HCT116 (cell line): ENCODE data around the gene POPDC2. TPM values are rescaled to one million over a fixed set of nuclear protein-coding genes. Genes with fewer than 3 reads are reported as not detected.

Experiments
- ATAC-seq: fragments of 200-7000 bp; cut with Tn5 transposase; 2 replicates; pipeline ENCODE4 v1.9.1; 2020; ENCODE audit warnings: mild to moderate bottlenecking, moderate library complexity
- BruUV-seq: library from RNA; stranded (reverse); fragments of 400-500 nt; replicated peaks from 2 replicates; lab custom pipeline; 2021; lab: Mats Ljungman, UMichigan
- CTCF ChIA-PET: fragments of 300-600 bp; sonication (Branson Sonifier 250); formaldehyde crosslinking; loops from one replicate; lab custom pipeline; 2021; ENCODE audit warnings: antibody characterized with exemption; lab: Charles Lee
- POLR2A ChIA-PET: fragments of 300-600, 350-600 bp; sonication (Branson Sonifier 250); formaldehyde crosslinking; loops from one replicate; lab custom pipeline; 2021; ENCODE audit warnings: antibody characterized with exemption; lab: Charles Lee
- RAD21 ChIA-PET, 2 experiments: fragments of 300-600 bp; sonication (Branson Sonifier 250); formaldehyde crosslinking; loops; one replicate each; lab custom pipeline; 2023; ENCODE audit warnings: low total read pairs in 2 of 2; ENCODE audit not compliant: uncharacterized antibody in 2 of 2, unreplicated experiment in 2 of 2, low non-redundant PET in 1 of 2; lab: Charles Lee
- DNase-seq: peaks from one replicate; pipeline ENCODE4 v3.0.0-alpha.2; 2010; ENCODE audit warnings: low read depth, low spot score
- H2AFZ ChIP-seq: fragments of 200-600 bp; shearing (Covaris generic), sonication (generic); 2 replicates; pipeline ENCODE4 v1.6.1; 2017; ENCODE audit warnings: low read depth, mixed run types, mixed read lengths, antibody characterized with exemption, low read length; ENCODE audit not compliant: poor library complexity, severe bottlenecking
- H3K27ac ChIP-seq: 2 replicates; pipeline ENCODE4 v1.5.1; 2012; ENCODE audit warnings: low read depth, low read length
- H3K27me3 ChIP-seq: fragments of 200-600 bp; sonication (generic); 2 replicates; pipeline ENCODE4 v1.6.1; 2016; ENCODE audit warnings: mixed run types, low read length, mixed read lengths; ENCODE audit not compliant: insufficient read depth
- H3K36me3 ChIP-seq, 2 experiments: fragments of 200-500 bp in 1 of 2; fragments of 200-600 bp in 1 of 2; sonication (Bioruptor generic) in 1 of 2; sonication (generic) in 1 of 2; 2 replicates each; pipeline versions ENCODE4 v1.5.1 to v1.6.1; 2014 to 2016; ENCODE audit warnings: low read length in 2 of 2, inconsistent platforms in 1 of 2, mixed read lengths in 1 of 2, mixed run types in 1 of 2; ENCODE audit not compliant: insufficient read depth in 2 of 2, control insufficient read depth in 1 of 2
- H3K4me1 ChIP-seq, 2 experiments: fragments of 200-600 bp in 1 of 2; sonication (generic) in 1 of 2; 2 replicates each; pipeline versions ENCODE4 v1.5.1 to v1.6.1; 2012 to 2017; ENCODE audit warnings: low read length in 2 of 2, inconsistent platforms in 1 of 2, mild to moderate bottlenecking in 1 of 2, mixed read lengths in 1 of 2, mixed run types in 1 of 2, moderate library complexity in 1 of 2; ENCODE audit not compliant: insufficient read depth in 2 of 2, control insufficient read depth in 1 of 2
- H3K4me2 ChIP-seq: fragments of 200-600 bp; sonication (generic); 2 replicates; pipeline ENCODE4 v1.6.1; 2017; ENCODE audit warnings: mixed run types, low read length, mixed read lengths
- H3K4me3 ChIP-seq, 2 experiments: fragments of 200-600 bp in 1 of 2; sonication (generic) in 1 of 2; replicated peaks in 1 of 2; 2 replicates each; pipeline ENCODE4 v1.5.1; 2011 to 2016; ENCODE audit warnings: low read length in 2 of 2, control low read depth in 1 of 2, low read depth in 1 of 2, mild to moderate bottlenecking in 1 of 2, mixed read lengths in 1 of 2, mixed run types in 1 of 2
- H3K79me2 ChIP-seq: fragments of 200-600 bp; sonication (generic); 2 replicates; pipeline ENCODE4 v1.6.1; 2017; ENCODE audit warnings: mild to moderate bottlenecking, mixed run types, low read length, moderate library complexity, mixed read lengths; ENCODE audit not compliant: insufficient read depth
- H3K9ac ChIP-seq: fragments of 200-600 bp; sonication (generic); 2 replicates; pipeline ENCODE4 v1.6.1; 2016; ENCODE audit warnings: low read length, mixed read lengths
- H3K9me2 ChIP-seq: fragments of 200-600 bp; sonication (generic), shearing (Covaris generic); 2 replicates; pipeline ENCODE4 v1.6.1; 2017; ENCODE audit warnings: mixed run types, mild to moderate bottlenecking, moderate library complexity; ENCODE audit not compliant: insufficient read depth
- H3K9me3 ChIP-seq, 2 experiments: fragments of 200-500 bp in 1 of 2; fragments of 200-600 bp in 1 of 2; sonication (Bioruptor generic) in 1 of 2; sonication (generic) in 1 of 2; 2 replicates each; pipeline ENCODE4 v1.6.1; 2014 to 2017; ENCODE audit warnings: low read length in 2 of 2, mixed read lengths in 2 of 2, inconsistent platforms in 1 of 2, low read depth in 1 of 2, mild to moderate bottlenecking in 1 of 2, mixed run types in 1 of 2, moderate library complexity in 1 of 2; ENCODE audit not compliant: control insufficient read depth in 1 of 2, insufficient read depth in 1 of 2
- H4K20me1 ChIP-seq: fragments of 200-600 bp; sonication (generic), shearing (Covaris generic); 2 replicates; pipeline ENCODE4 v1.6.1; 2017; ENCODE audit warnings: mixed run types, mild to moderate bottlenecking, moderate library complexity; ENCODE audit not compliant: insufficient read depth
- CBX3 ChIP-seq: IDR thresholded peaks from 2 replicates; pipeline ENCODE4 v1.6.1; 2012; ENCODE audit warnings: low read depth
- CTCF ChIP-seq, 3 experiments: fragments of 200-600 bp in 1 of 3; sonication (generic) in 1 of 3; IDR thresholded peaks in 2 of 3; conservative IDR thresholded peaks in 1 of 3; 2 replicates each; pipeline ENCODE4 v1.5.1; 2012 to 2017; ENCODE audit warnings: low read depth in 2 of 3, low read length in 2 of 3, antibody characterized with exemption in 1 of 3, borderline replicate concordance in 1 of 3, control low read depth in 1 of 3, mild to moderate bottlenecking in 1 of 3, mixed read lengths in 1 of 3, mixed run types in 1 of 3, moderate library complexity in 1 of 3; ENCODE audit not compliant: insufficient read depth in 1 of 3
- ELF1 ChIP-seq: IDR thresholded peaks from 2 replicates; pipeline ENCODE4 v1.6.1; 2012; ENCODE audit warnings: low read depth, borderline replicate concordance
- EZH2 ChIP-seq: fragments of 200-600 bp; sonication (generic); IDR thresholded peaks from 2 replicates; pipeline ENCODE4 v1.6.1; 2017; ENCODE audit warnings: antibody characterized with exemption, mixed run types
- JUND ChIP-seq: IDR thresholded peaks from 2 replicates; pipeline ENCODE4 v1.6.1; 2012
- TCF7L2 ChIP-seq: IDR thresholded peaks from 2 replicates; pipeline ENCODE4 v1.7.0; 2011; ENCODE audit warnings: borderline replicate concordance, inconsistent platforms; ENCODE audit not compliant: insufficient read depth, insufficient read length; ENCODE audit errors: extremely low read depth
- YY1 ChIP-seq: IDR thresholded peaks from 2 replicates; pipeline ENCODE4 v1.6.1; 2011; ENCODE audit warnings: low read length, low read depth, moderate library complexity, mild to moderate bottlenecking; ENCODE audit not compliant: insufficient replicate concordance; ENCODE audit errors: extremely low read depth
- intact Hi-C: fragments of 100-400 bp; cut with micrococcal nuclease; formaldehyde crosslinking; loops from 2 replicates; pipeline ENCODE4 v1.10.0; 2022
- total RNA-seq: library from RNA; stranded (reverse); gene quantifications from one replicate; pipeline ENCODE4 v1.2.1, GENCODE V29; 2021; ENCODE audit not compliant: unreplicated experiment

POPDC2 gene
- total RNA-seq, 1 experiment from 2014 or later, result 1.6 TPM

GRCh38 chr3:119647843-119648575 lies 12.4 kb downstream of the POPDC2 start:
- BruUV-seq, result no TSS peak
- no peaks in the 10 kb centered on the region for H3K36me3 ChIP-seq
- no peak overlapping the region for H2AFZ ChIP-seq
- no peaks in the 10 kb centered on the region for H3K9me3 ChIP-seq
- intact Hi-C loops, result no loop called here
- H3K27me3 ChIP-seq, result no peaks in the 10 kb centered on the region
- H3K9me2 ChIP-seq, result no peaks in the 10 kb centered on the region
- H3K4me1 ChIP-seq, result peaks cover 0 to 13% of the 10 kb centered on the region in 2 experiments; a peak in 2 of 4 replicates
- no peaks in the 10 kb centered on the region for H3K79me2 ChIP-seq
- H3K4me3 ChIP-seq, result no peak overlapping the region
- H4K20me1 ChIP-seq, result no peaks in the 10 kb centered on the region
- ChIA-PET CTCF (no interaction called here), POLR2A (no interaction called here), RAD21 (no interaction called here)
- DNase-seq (no peak), ATAC-seq (no peak)
- no peak overlapping the region for H3K27ac ChIP-seq
- TF ChIP-seq EZH2 (no peak), TCF7L2 (no peak), JUND (no peak), CTCF (IDR thresholded peaks at IDR 0.05 in 2 of 3, conservative IDR thresholded peaks at IDR 0.05 in 1 of 3; ENCODE audit: borderline replicate concordance in 1 of 3, insufficient read depth in 1 of 3, low read depth in 2 of 3, low read length in 2 of 3) (no peak), CBX3 (no peak), YY1 (no peak), ELF1 (no peak)
- H3K9ac ChIP-seq, result no peak overlapping the region
- H3K4me2 ChIP-seq, result no peak overlapping the region
